Body of pancreas (tissue), 4 donors: ENCODE results near the gene CHPF2.

Source experiments
- POLR2A ChIP-seq, 3 donors: fragments of 450-650 bp; IDR thresholded peaks; one replicate each; pipeline ENCODE4 v1.6.1; 2016; ENCODE audit warnings: antibody characterized with exemption in 3 of 3, mild to moderate bottlenecking in 2 of 3
- TF ChIP-seq, protein P1 (sequence below), 7 experiments: fragments of 450-650 bp in 4 of 7; fragments of 200-600 bp in 3 of 7; sonication (generic) in 3 of 7; IDR thresholded peaks; one replicate each; pipeline ENCODE4 v1.5.1; 2016 to 2019; ENCODE audit warnings: antibody characterized with exemption in 7 of 7

DNA sequence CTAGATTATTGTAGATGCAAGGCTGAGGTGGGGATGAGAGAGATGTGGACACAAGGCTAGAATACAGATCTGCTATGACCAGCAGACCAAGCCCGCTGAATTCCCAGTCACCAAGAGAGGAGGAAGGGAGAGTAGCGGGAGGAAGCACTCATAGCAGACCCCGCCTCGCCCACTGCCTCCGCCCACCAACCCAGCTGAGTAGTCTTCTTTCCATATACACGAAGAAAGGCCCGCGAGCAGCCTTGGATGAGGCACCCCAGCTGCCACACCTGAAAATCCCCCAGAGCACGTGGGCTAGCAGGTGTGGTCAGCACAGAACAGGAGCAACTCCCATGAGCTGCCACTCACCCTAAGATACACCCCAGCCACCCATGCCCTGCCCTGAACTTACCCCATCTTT lies 14.1 kb upstream of the CHPF2 start:
- TF ChIP-seq, protein P1, sequence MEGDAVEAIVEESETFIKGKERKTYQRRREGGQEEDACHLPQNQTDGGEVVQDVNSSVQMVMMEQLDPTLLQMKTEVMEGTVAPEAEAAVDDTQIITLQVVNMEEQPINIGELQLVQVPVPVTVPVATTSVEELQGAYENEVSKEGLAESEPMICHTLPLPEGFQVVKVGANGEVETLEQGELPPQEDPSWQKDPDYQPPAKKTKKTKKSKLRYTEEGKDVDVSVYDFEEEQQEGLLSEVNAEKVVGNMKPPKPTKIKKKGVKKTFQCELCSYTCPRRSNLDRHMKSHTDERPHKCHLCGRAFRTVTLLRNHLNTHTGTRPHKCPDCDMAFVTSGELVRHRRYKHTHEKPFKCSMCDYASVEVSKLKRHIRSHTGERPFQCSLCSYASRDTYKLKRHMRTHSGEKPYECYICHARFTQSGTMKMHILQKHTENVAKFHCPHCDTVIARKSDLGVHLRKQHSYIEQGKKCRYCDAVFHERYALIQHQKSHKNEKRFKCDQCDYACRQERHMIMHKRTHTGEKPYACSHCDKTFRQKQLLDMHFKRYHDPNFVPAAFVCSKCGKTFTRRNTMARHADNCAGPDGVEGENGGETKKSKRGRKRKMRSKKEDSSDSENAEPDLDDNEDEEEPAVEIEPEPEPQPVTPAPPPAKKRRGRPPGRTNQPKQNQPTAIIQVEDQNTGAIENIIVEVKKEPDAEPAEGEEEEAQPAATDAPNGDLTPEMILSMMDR (IDR thresholded peaks at IDR 0.05): no peak
- no peak for TF ChIP-seq POLR2A (IDR thresholded peaks at IDR 0.05)
